Omental fat pad (tissue), 4 donors: ENCODE results near the gene SLPI. TPM values are rescaled to one million over a fixed set of nuclear protein-coding genes. Genes with fewer than 3 reads are reported as not detected.

Experiments
- ATAC-seq: fragments of 150-250 bp; one replicate; pipeline ENCODE4 v1.9.1; 2016; ENCODE audit warnings: mild to moderate bottlenecking, moderate library complexity; ENCODE audit not compliant: low FRiP score
- DNase-seq: peaks from one replicate; pipeline ENCODE4 v3.0.0-alpha.2; 2019; ENCODE audit warnings: low spot score
- total RNA-seq, 4 donors: library from RNA; depleted of rRNA; stranded (reverse); fragments of >200 nt; gene quantifications; one replicate each; pipeline ENCODE4 v1.1.0, GENCODE V29; 2016
- TF ChIP-seq, protein P1 (sequence below), 3 donors: fragments of 450-650 bp; IDR thresholded peaks; one replicate each; pipeline ENCODE4 v1.5.1; 2016 to 2017; ENCODE audit warnings: antibody characterized with exemption in 3 of 3, mild to moderate bottlenecking in 3 of 3, moderate library complexity in 2 of 3

The SLPI gene
- total RNA-seq, 4 donors from 2014 or later, result 114 to 505 (median 171) TPM

DNA sequence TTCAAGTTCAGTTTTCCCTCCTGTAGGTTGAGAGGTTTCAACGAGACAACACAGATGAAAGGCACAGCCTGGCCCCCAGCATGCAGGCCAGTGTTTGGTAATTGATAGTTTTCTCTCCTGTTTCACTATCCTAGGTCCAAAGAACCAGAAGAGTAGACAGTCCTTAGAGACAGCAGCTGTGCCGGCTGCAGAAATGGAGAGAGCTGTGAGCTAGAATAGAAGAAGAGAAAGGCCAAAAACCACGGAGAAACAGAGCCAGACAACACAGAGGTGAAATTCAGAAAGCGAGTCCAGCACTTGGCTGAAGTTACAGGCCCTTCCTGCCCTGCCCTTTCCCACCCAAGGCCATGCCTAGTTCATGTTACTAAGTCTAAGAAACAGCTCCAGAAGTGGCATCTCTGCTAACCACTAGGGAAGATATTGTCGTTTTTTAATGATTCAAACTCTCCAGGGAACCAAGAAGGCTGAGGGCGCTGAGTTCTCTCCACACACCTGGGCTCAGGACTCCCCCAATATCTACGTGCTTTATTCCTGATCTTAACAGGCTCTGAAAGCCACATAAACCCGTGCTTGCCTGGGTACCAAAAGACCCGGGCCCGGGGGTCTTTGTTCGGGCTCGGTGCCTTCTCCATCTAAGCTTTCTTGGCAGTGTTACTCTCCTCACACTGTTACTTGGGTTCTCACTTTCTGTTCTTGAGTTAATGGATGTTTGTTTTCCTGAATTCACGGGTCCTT, 35.7 kb upstream of the SLPI start:
- ATAC-seq (no peak), DNase-seq (no peak)
- TF ChIP-seq, protein P1, sequence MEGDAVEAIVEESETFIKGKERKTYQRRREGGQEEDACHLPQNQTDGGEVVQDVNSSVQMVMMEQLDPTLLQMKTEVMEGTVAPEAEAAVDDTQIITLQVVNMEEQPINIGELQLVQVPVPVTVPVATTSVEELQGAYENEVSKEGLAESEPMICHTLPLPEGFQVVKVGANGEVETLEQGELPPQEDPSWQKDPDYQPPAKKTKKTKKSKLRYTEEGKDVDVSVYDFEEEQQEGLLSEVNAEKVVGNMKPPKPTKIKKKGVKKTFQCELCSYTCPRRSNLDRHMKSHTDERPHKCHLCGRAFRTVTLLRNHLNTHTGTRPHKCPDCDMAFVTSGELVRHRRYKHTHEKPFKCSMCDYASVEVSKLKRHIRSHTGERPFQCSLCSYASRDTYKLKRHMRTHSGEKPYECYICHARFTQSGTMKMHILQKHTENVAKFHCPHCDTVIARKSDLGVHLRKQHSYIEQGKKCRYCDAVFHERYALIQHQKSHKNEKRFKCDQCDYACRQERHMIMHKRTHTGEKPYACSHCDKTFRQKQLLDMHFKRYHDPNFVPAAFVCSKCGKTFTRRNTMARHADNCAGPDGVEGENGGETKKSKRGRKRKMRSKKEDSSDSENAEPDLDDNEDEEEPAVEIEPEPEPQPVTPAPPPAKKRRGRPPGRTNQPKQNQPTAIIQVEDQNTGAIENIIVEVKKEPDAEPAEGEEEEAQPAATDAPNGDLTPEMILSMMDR (IDR thresholded peaks at IDR 0.05), result no peak

DNA sequence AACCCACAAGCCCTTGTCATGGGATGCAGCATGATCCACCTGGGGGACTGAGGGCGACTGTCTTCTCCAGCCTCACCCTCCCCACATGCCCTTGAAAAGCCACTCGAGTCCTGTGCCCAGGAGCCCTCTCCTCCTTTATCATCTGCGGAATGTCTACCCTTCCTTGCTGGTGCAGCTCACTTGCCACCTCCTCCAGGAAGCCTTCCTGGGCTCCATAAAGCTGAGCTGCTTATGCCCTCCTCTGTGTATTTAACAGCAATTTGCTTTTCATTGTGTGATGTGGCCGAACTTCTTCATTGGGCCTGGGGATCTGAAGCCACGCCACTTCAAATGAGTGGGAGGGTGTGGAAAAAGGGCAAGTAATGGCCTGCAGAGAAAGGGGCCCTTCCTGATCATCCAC, 34.5 kb upstream of the SLPI start:
- TF ChIP-seq, protein P1 (IDR thresholded peaks at IDR 0.05), result no peak
- ATAC-seq, result no peak

DNA sequence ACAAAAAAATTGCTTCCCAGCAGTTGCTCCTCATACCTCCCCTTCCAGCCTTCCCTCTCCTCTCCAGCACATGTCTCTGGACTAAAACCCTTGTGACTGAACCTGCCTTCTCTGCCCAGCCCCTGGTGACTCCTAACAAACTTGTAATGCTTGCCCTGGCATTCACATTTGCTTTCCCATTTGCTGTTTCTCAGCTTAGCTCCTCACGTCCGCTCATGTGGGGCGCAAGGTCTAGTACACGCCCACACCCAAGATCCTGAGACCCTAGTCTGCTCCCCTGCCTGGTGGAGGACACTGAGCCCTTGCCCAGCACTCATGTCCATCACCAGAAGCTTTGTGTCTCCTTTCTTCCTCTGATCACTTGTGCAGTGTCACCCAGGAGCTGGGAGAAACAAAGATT, 34.0 kb upstream of the SLPI start:
- DNase-seq (no peak), ATAC-seq (no peak)
- TF ChIP-seq, protein P1 (IDR thresholded peaks at IDR 0.05), result no peak

More for the DNA sequence above, 34.5 kb upstream of the SLPI start:
- no peak for DNase-seq

DNA sequence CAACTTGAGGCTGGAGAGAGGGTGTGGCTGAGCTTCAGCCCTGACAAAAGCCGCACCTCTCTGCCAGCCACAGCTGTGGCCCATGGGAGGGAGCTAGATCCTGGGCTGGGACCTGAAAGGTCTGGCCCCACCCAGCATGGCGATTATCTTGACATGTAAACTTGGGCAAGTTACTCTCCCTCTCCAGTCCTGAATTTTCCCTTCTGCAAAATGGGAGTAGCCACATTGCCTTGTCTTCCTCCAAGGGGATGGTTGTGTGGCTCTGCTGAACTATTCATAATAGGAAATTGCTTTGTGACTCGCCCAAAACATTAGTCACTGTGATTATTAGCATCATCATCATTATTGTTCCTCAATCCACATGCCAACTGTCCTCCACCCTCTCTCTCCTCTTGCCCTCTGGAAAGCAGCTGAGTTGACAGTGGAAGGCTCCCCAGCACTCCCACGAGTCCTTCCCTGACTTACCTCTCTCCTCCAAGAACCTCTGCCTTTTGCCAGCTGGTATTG, 29.2 kb upstream of the SLPI start:
- no peak for DNase-seq
- TF ChIP-seq, protein P1 (IDR thresholded peaks at IDR 0.05), result no peak
- ATAC-seq, result no peak

DNA sequence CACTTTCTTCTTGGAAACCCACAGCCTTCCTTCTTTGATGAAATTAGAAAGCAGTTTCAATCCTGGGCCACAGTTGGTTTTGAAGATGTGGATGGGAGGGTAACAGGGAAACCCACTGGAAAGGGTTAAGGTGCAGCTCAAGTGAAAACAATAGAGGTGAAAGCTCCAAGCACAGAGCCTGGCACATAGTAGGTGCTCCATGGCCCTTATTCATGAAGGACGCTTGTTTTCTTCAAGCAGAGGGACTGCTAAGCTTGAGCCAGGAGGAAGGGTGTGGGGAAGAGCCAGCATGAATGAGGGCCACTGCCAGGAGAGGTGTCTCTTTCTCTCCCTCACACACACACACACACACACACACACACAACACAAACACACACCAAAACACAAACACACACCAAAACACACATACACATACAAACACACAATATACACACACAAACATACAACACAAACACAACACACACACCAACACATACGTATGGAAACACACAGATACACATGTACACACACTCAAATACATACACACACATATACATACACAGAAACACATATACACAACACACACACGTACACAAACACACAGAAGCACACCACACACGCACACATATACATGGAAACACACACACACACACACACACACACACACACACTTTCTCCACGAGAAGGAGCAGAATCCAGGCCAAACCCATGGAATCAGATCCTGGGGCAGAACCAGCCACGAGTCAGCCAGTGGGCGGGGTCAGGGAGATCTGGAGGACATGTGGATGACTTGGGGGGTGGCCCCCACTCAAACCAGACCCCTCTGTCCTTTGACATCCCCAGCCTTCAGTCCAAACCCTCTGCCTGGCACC, 28.6 kb upstream of the SLPI start:
- ATAC-seq (no peak), DNase-seq (no peak)
- TF ChIP-seq, protein P1 (IDR thresholded peaks at IDR 0.05), result no peak

DNA sequence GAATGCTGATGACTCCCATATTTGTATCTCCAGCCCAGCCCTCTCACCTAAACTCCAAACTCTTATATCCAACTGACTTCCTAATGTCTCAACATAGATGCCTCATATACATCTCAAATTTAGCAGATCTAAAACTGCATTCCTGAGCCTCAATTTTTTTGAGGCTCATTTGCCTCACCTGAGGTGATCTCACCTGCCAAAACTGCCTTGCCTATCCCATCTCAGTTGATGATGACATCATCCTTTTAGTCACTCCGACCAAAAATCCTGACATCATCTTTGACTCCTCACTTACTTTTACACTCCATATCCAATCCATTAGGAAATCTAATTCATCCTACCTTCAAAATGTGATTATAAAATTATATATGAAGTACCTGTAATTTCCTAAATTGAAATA, 25.6 kb upstream of the SLPI start:
- DNase-seq, result no peak
- TF ChIP-seq, protein P1 (IDR thresholded peaks at IDR 0.05), result no peak
- no peak for ATAC-seq
